ENCODE data around the gene PODXL.

DNA sequence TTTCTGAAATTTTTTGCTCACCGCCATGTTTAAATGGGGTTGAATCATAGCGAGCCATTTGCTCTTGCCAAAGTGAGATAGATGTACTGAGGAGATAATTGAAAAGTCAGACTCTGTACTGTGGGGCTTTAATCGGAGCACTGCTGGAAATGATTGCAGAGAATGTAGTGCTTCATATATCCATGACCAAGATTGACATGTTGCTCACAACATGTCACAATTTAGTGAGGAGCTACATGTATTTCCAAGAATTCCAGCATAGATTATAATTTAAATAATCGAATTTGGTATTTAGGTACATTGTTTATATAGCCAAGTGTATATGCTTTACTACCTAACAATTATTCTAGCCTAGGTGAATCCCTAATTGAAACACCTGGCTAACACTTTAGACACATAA lies 66.5 kb downstream of the PODXL start:
- TF ChIP-seq, protein P1, sequence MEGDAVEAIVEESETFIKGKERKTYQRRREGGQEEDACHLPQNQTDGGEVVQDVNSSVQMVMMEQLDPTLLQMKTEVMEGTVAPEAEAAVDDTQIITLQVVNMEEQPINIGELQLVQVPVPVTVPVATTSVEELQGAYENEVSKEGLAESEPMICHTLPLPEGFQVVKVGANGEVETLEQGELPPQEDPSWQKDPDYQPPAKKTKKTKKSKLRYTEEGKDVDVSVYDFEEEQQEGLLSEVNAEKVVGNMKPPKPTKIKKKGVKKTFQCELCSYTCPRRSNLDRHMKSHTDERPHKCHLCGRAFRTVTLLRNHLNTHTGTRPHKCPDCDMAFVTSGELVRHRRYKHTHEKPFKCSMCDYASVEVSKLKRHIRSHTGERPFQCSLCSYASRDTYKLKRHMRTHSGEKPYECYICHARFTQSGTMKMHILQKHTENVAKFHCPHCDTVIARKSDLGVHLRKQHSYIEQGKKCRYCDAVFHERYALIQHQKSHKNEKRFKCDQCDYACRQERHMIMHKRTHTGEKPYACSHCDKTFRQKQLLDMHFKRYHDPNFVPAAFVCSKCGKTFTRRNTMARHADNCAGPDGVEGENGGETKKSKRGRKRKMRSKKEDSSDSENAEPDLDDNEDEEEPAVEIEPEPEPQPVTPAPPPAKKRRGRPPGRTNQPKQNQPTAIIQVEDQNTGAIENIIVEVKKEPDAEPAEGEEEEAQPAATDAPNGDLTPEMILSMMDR (IDR thresholded peaks at IDR 0.05; ENCODE audit: insufficient read depth, low read length, poor library complexity, severe bottlenecking), result no peak
- TF ChIP-seq EZH2phosphoT487 (conservative IDR thresholded peaks at IDR 0.05; ENCODE audit: low read length), result no peak

All from SU-DHL-6 (cell line).